Amniotic epithelial cell (primary cell): ENCODE data around the gene CMTM5.
"Not testable (repeated sequence)": the region's sequence is repeated elsewhere in the genome, so short reads cannot be mapped to it uniquely, and the experiment has no call there.

ENCODE experiments used
- DNase-seq: peaks from one replicate; pipeline ENCODE4 v3.0.0-alpha.2; 2010; ENCODE audit warnings: low read depth

CMTM5 gene

GRCh38 chr14:23414906-23415820, 38.3 kb downstream of the CMTM5 start:
- no peak for DNase-seq

GRCh38 chr14:23415821-23416778, 39.3 kb downstream of the CMTM5 start:
- DNase-seq = no peak

GRCh38 chr14:23416801-23417200, 40.0 kb downstream of the CMTM5 start:
- no peak for DNase-seq

- not testable (repeated sequence) for DNase-seq
Measured at GRCh38 chr14:23417269-23417668, 40.4 kb downstream of the CMTM5 start.

- no peak for DNase-seq
Measured at GRCh38 chr14:23418021-23418420, 41.2 kb downstream of the CMTM5 start.

- not testable (repeated sequence) for DNase-seq
Measured at GRCh38 chr14:23419646-23420045, 42.8 kb downstream of the CMTM5 start.

- no peak for DNase-seq
Measured at GRCh38 chr14:23421594-23421993, 44.7 kb downstream of the CMTM5 start.

GRCh38 chr14:23423657-23424056, 46.8 kb downstream of the CMTM5 start:
- no peak for DNase-seq

GRCh38 chr14:23425169-23425568, 48.3 kb downstream of the CMTM5 start:
- DNase-seq = no peak

- DNase-seq = not testable (repeated sequence)
Measured at GRCh38 chr14:23425798-23426197, 49.0 kb downstream of the CMTM5 start.

- no peak for DNase-seq
Measured at GRCh38 chr14:23428686-23429495, 52.0 kb downstream of the CMTM5 start.
